GM12878 (cell line): ENCODE measurements around the gene PPP1R13B. TPM values are rescaled to one million over a fixed set of nuclear protein-coding genes. Genes with fewer than 3 reads are reported as not detected.

Experiments used
- ATAC-seq: fragments of 200-7000 bp; cut with Tn5 transposase; 3 replicates; pipeline ENCODE4 v1.9.1; 2020; ENCODE audit warnings: mild to moderate bottlenecking, moderate library complexity
- BruUV-seq: library from RNA; stranded (reverse); fragments of 400-500 nt; replicated peaks from 2 replicates; lab custom pipeline; 2021; lab: Mats Ljungman, UMichigan
- CTCF ChIA-PET: fragments of 300-600 bp; sonication (Branson Sonifier 250); formaldehyde crosslinking; extraction: SDS; loops from one replicate; lab custom pipeline; 2021; ENCODE audit warnings: inconsistent platforms; lab: Yijun Ruan, JAX
- POLR2A ChIA-PET: fragments of 350-600 bp; formaldehyde crosslinking; extraction: SDS; loops from one replicate; lab custom pipeline; 2021; ENCODE audit warnings: inconsistent platforms; lab: Charles Lee
- RAD21 ChIA-PET: fragments of 300-600 bp; sonication (Branson Sonifier 250); formaldehyde crosslinking; loops from one replicate; lab custom pipeline; 2023; ENCODE audit warnings: antibody characterized with exemption; ENCODE audit not compliant: unreplicated experiment; lab: Charles Lee
- SMC1A ChIA-PET: fragments of 300-600 bp; sonication (Branson Sonifier 250); formaldehyde crosslinking; loops from one replicate; lab custom pipeline; 2023; ENCODE audit not compliant: unreplicated experiment, uncharacterized antibody; lab: Charles Lee
- DNase-seq: peaks from one replicate; pipeline ENCODE4 v3.0.0-alpha.2; 2011; ENCODE audit warnings: low read depth, low spot score
- FAIRE-seq: peaks from 3 replicates; lab custom pipeline; 2011; peaks lifted over from hg19 to GRCh38; lab: Jason Lieb, UNC
- H2AFZ ChIP-seq: 2 replicates; pipeline ENCODE4 v1.6.0; 2011; ENCODE audit warnings: low read depth, low read length, control low read depth; ENCODE audit not compliant: control insufficient read depth
- H3K27ac ChIP-seq: 2 replicates; pipeline ENCODE4 v1.5.1; 2011; ENCODE audit warnings: control low read depth; ENCODE audit not compliant: control insufficient read depth, insufficient read depth
- H3K27me3 ChIP-seq, 2 experiments: replicated peaks in 1 of 2; 2 replicates each; pipeline versions ENCODE4 v1.6.0 to v1.6.1; 2011; ENCODE audit warnings: low read length in 1 of 2; ENCODE audit not compliant: control insufficient read depth in 2 of 2, insufficient read depth in 2 of 2
- H3K36me3 ChIP-seq, 2 experiments: 2 replicates each; pipeline ENCODE4 v1.5.1; 2011; ENCODE audit warnings: low read length in 1 of 2; ENCODE audit not compliant: control insufficient read depth in 2 of 2, insufficient read depth in 2 of 2
- H3K4me1 ChIP-seq: 2 replicates; pipeline ENCODE4 v1.6.1; 2011; ENCODE audit warnings: mild to moderate bottlenecking, low read length, moderate library complexity, mixed read lengths; ENCODE audit not compliant: control insufficient read depth, insufficient read depth
- H3K4me2 ChIP-seq: 2 replicates; pipeline ENCODE4 v1.6.0; 2011; ENCODE audit warnings: control low read depth; ENCODE audit not compliant: control insufficient read depth, insufficient read depth
- H3K4me3 ChIP-seq: fragments of 200-600 bp; sonication (generic); 2 replicates; pipeline ENCODE4 v1.5.1; 2016
- H3K79me2 ChIP-seq: 2 replicates; pipeline ENCODE4 v1.6.0; 2011; ENCODE audit warnings: low read length; ENCODE audit not compliant: control insufficient read depth, insufficient read depth
- H3K9ac ChIP-seq: 2 replicates; pipeline ENCODE4 v1.8.0; 2011; ENCODE audit warnings: low read length, control low read depth, mixed read lengths; ENCODE audit not compliant: control insufficient read depth, insufficient read depth
- H3K9me3 ChIP-seq: replicated peaks from 3 replicates; pipeline ENCODE4 v1.5.1; 2011; ENCODE audit warnings: mild to moderate bottlenecking, low read length; ENCODE audit not compliant: control insufficient read depth, insufficient read depth
- H4K20me1 ChIP-seq: 2 replicates; pipeline ENCODE4 v1.6.0; 2011; ENCODE audit not compliant: control insufficient read depth, insufficient read depth
- CEBPB ChIP-seq, 2 experiments: fragments of 150-350 bp in 1 of 2; IDR thresholded peaks; 2 replicates each; pipeline ENCODE4 v1.6.1; 2012 to 2014; ENCODE audit warnings: low read depth in 2 of 2, low read length in 2 of 2, borderline replicate concordance in 1 of 2, inconsistent platforms in 1 of 2
- EGR1 ChIP-seq, 2 experiments: IDR thresholded peaks; 1 replicate in 1 of 2; 2 replicates in 1 of 2; pipeline ENCODE4 v1.6.1; 2011 to 2012; ENCODE audit warnings: low read depth in 2 of 2, low read length in 2 of 2, borderline replicate concordance in 1 of 2, mild to moderate bottlenecking in 1 of 2, moderate library complexity in 1 of 2
- JUND ChIP-seq: IDR thresholded peaks from 2 replicates; pipeline ENCODE4 v1.6.1; 2012; ENCODE audit warnings: low read depth, mild to moderate bottlenecking, low read length, improper control_type of control experiment, moderate library complexity
- PML ChIP-seq: IDR thresholded peaks from 2 replicates; pipeline ENCODE4 v1.6.1; 2012; ENCODE audit warnings: low read length, inconsistent platforms
- POLR2AphosphoS5 ChIP-seq: IDR thresholded peaks from 2 replicates; pipeline ENCODE4 v1.6.1; 2011; ENCODE audit warnings: mild to moderate bottlenecking, low read length, inconsistent platforms
- POU2F2 ChIP-seq: IDR thresholded peaks from 3 replicates; pipeline ENCODE4 v1.6.1; 2011; ENCODE audit warnings: low read depth, mild to moderate bottlenecking, low read length, borderline replicate concordance
- SP1 ChIP-seq: IDR thresholded peaks from one replicate; pipeline ENCODE4 v1.6.1; 2011; ENCODE audit warnings: low read depth, low read length
- SRF ChIP-seq, 2 experiments: IDR thresholded peaks; 2 replicates each; pipeline ENCODE4 v1.6.1; 2011; ENCODE audit warnings: low read depth in 2 of 2, low read length in 2 of 2, mild to moderate bottlenecking in 1 of 2, moderate library complexity in 1 of 2
- ZBED1 ChIP-seq: IDR thresholded peaks from 2 replicates; pipeline ENCODE4 v1.6.1; 2016; ENCODE audit warnings: borderline replicate concordance
- ZNF622 ChIP-seq: fragments of 450-650 bp; IDR thresholded peaks from 2 replicates; pipeline ENCODE4 v1.6.1; 2017; ENCODE audit warnings: mild to moderate bottlenecking, inconsistent platforms
- WGBS: methylation state at CpG from one replicate; pipeline ENCODE4 v1.1.6; 2016; ENCODE audit warnings: low lambda C conversion rate; ENCODE audit not compliant: insufficient replicate concordance, insufficient coverage; ENCODE audit errors: missing lambda C conversion rate; 5-methylcytosine and 5-hydroxymethylcytosine counted together
- in situ Hi-C: fragments of 300-500 bp; cut with MboI; formaldehyde crosslinking; loops from 9 replicates; pipeline ENCODE4 v1.14.3; 2018; ENCODE audit warnings: mixed read lengths
- intact Hi-C: fragments of 100-400 bp; cut with micrococcal nuclease; formaldehyde crosslinking; loops from one replicate; pipeline ENCODE4 v1.14.2; 2022; ENCODE audit not compliant: unreplicated experiment
- polyA plus RNA-seq, 11 experiments: library from polyadenylated mRNA; depleted of rRNA in 4 of 11; unstranded in 6 of 11; stranded (reverse) in 5 of 11; fragments of >200 nt; fragmentation: Nextera tagmentation in 4 of 11; fragmentation: Illumina TruSeq in 1 of 11; extraction: Ambion mirVana in 4 of 11; extraction: Trizol in 1 of 11; gene quantifications; 1 replicate in 1 of 11; 2 replicates in 10 of 11; pipeline versions ENCODE4 v1.2.1 to v1.2.3, GENCODE V29; 2011 to 2016; ENCODE audit warnings: inconsistent platforms in 2 of 11, missing spikeins in 2 of 11, low read depth in 1 of 11
- total RNA-seq, 4 experiments: library from RNA; depleted of rRNA in 3 of 4; stranded (reverse); fragments of >200 nt in 3 of 4; fragmentation: Illumina TruSeq in 1 of 4; extraction: Trizol in 1 of 4; gene quantifications; 2 replicates each; pipeline versions ENCODE4 v1.2.1 to v1.2.3, GENCODE V29; 2013 to 2021
- TF ChIP-seq, protein P1 (sequence below): fragments of 450-650 bp; IDR thresholded peaks from 2 replicates; pipeline ENCODE4 v1.6.1; 2017; ENCODE audit warnings: mild to moderate bottlenecking, moderate library complexity

The PPP1R13B gene
- total and polyA plus RNA-seq, 10 of the 15 experiments (the other 5 are each of a cell fraction or from before 2014, with no cell fraction given): 0.16 to 8.1 (median 3.2) TPM

DNA sequence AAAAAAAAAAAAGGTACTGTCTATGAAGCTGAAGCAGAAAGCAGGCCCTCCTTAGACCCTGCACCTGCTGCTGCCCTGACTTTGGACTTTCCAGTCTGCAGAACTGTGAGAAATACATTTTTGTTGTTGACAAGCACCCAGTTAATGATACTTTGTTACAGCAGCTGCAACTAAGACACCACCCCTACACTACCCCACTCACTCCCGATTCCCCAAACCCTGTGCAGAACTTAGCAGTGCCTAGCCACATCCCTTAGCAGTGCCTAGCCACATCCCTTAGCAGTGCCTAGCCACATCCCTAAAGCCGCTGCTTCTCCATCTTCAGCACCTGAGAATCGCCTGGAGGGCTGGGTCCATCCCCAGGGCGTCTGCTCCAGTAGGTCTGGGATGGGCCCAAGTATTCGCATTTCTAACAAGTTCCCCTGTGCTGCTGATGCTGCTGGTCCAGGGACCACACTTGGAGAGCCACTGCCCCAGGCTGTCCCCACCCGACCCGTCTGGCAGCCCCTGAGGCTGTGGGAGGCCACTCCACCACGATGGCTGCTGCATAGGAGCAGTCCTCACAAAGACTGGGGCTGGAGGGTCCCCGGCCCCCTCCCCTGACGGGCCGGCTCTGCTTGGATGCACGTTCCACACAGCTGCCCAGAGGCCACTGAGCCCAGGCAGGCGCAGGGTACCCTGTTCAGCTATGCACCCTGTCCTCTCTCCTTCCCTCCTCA, 10.8 kb upstream of the PPP1R13B start (continued):
- TF ChIP-seq, protein P1, sequence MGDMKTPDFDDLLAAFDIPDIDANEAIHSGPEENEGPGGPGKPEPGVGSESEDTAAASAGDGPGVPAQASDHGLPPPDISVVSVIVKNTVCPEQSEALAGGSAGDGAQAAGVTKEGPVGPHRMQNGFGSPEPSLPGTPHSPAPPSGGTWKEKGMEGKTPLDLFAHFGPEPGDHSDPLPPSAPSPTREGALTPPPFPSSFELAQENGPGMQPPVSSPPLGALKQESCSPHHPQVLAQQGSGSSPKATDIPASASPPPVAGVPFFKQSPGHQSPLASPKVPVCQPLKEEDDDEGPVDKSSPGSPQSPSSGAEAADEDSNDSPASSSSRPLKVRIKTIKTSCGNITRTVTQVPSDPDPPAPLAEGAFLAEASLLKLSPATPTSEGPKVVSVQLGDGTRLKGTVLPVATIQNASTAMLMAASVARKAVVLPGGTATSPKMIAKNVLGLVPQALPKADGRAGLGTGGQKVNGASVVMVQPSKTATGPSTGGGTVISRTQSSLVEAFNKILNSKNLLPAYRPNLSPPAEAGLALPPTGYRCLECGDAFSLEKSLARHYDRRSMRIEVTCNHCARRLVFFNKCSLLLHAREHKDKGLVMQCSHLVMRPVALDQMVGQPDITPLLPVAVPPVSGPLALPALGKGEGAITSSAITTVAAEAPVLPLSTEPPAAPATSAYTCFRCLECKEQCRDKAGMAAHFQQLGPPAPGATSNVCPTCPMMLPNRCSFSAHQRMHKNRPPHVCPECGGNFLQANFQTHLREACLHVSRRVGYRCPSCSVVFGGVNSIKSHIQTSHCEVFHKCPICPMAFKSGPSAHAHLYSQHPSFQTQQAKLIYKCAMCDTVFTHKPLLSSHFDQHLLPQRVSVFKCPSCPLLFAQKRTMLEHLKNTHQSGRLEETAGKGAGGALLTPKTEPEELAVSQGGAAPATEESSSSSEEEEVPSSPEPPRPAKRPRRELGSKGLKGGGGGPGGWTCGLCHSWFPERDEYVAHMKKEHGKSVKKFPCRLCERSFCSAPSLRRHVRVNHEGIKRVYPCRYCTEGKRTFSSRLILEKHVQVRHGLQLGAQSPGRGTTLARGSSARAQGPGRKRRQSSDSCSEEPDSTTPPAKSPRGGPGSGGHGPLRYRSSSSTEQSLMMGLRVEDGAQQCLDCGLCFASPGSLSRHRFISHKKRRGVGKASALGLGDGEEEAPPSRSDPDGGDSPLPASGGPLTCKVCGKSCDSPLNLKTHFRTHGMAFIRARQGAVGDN: no peak
- no peak for TF ChIP-seq JUND
- TF ChIP-seq EGR1 (IDR thresholded peaks at IDR 0.05; ENCODE audit: borderline replicate concordance in 1 of 2, low read depth in 2 of 2, low read length in 2 of 2): no peak
- no peak for TF ChIP-seq SRF (IDR thresholded peaks at IDR 0.05; ENCODE audit: low read depth in 2 of 2, low read length in 2 of 2)
- no peak for TF ChIP-seq PML
- no peak for TF ChIP-seq ZNF622
- TF ChIP-seq SP1: no peak
- TF ChIP-seq POLR2AphosphoS5: no peak
- TF ChIP-seq, all 136 proteins: peak for 0

DNA sequence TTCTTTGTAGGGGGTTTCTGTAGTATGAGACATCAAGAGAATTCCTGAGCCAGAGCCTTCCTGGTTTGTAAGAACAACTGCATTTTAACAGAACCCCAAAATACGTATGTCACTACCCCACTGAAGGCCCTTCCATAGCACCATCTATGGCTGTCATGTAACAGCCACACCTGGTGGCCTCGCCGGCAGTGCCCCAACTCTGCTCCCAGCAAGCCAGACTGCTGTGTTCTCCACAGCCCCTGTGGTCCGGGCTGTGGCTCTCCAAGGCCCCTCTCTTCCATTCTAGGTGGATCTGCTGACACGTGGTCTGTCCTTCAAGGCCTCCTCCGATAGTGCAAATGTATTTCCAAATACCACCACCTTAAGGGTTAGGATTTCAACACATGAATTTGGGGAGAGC, 9.9 kb upstream of the PPP1R13B start:
- H3K4me3 ChIP-seq: no peak overlapping the region
- WGBS: 25% methylated on average over 6 of the region's 6 CpGs
- TF ChIP-seq CEBPB (IDR thresholded peaks at IDR 0.05; ENCODE audit: borderline replicate concordance in 1 of 2, low read depth in 2 of 2, low read length in 2 of 2) (no peak), ZBED1 (no peak), POU2F2 (no peak)
- peaks cover 0 to 1% of the 10 kb centered on the region in 2 experiments; a peak in 1 of 4 replicates for H3K27me3 ChIP-seq
- DNase-seq: no peak
- no peaks in the 10 kb centered on the region for H3K79me2 ChIP-seq
- in situ Hi-C loops: no loop called here
- no TSS peak for BruUV-seq
- SMC1A ChIA-PET: no interaction called here
- H3K4me1 ChIP-seq: no peaks in the 10 kb centered on the region
- CTCF ChIA-PET: interaction anchor here (1.7 kb wide), 1 partner anchor 49 kb away, joined by 11 read pairs; no protein-coding TSS in a partner anchor
- H3K36me3 ChIP-seq: no peaks in the 10 kb centered on the region
- ATAC-seq: no peak
- H3K9me3 ChIP-seq: no peaks in the 10 kb centered on the region; the same call in 2 of the 3 replicates
- H3K4me2 ChIP-seq: no peak overlapping the region
- RAD21 ChIA-PET: no interaction called here
- no peak overlapping the region for H2AFZ ChIP-seq
- no peaks in the 10 kb centered on the region for H4K20me1 ChIP-seq
- H3K27ac ChIP-seq: no peak overlapping the region
- POLR2A ChIA-PET: no interaction called here
- no peak overlapping the region for H3K9ac ChIP-seq
- no peak for FAIRE-seq
- intact Hi-C loops: no loop called here
